22Rv1 (cell line): ENCODE data around the gene RSU1.

ENCODE experiments used
- H3K27ac ChIP-seq: fragments of 450-650 bp; 2 replicates; pipeline ENCODE4 v1.5.1; 2017
- CTCF ChIP-seq: fragments of 450-650 bp; IDR thresholded peaks from 2 replicates; pipeline ENCODE4 v1.5.1; 2017; ENCODE audit warnings: mild to moderate bottlenecking
- ZFX ChIP-seq: fragments of 450-650 bp; IDR thresholded peaks from 2 replicates; pipeline ENCODE4 v1.6.1; 2017; ENCODE audit warnings: antibody characterized with exemption, borderline replicate concordance

The RSU1 gene

DNA sequence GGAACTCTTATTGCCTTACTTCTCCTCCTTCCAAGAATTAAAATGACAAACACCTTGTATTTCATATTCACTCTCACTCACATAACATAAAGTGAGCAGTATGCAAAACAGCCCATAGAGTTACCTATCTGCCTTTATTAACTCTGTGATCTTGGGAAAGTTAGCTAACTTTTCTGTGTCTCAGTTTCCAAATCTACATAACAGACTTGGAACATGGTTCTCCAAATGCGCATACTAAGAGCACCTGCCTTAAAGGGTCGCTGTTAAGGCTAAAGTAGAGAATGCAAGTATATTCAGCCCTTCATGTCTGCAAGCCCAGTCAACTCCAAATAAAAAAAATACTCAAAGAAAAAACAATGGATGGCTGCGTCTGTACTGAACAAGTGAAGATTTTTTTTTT is 173.7 kb downstream of the RSU1 start:
- no peak for TF ChIP-seq CTCF
- TF ChIP-seq ZFX: no peak
- H3K27ac ChIP-seq: no peak overlapping the region

GRCh38 chr10:16640153-16640552 is 177.1 kb downstream of the RSU1 start:
- no peak overlapping the region for H3K27ac ChIP-seq
- TF ChIP-seq ZFX (no peak), CTCF (no peak)

DNA sequence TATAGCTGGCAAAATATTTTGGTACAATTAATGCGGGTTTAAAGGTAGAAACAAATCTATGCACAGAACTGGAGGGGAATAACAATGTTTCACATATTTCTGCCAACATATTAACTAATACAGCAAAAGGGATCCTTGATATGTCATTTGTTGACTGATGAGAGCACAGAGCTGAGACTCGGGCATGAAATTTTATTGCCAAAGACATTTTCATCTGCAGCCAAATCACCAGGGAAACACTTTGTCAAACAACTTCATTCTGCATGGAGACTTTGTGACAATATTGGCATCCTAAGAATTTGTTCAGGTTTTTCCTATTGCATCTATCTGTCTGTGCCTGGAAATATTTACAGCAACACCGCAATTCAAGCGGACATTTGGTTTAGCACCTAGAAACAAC is 177.8 kb downstream of the RSU1 start:
- no peak overlapping the region for H3K27ac ChIP-seq
- TF ChIP-seq CTCF (no peak), ZFX (no peak)

DNA sequence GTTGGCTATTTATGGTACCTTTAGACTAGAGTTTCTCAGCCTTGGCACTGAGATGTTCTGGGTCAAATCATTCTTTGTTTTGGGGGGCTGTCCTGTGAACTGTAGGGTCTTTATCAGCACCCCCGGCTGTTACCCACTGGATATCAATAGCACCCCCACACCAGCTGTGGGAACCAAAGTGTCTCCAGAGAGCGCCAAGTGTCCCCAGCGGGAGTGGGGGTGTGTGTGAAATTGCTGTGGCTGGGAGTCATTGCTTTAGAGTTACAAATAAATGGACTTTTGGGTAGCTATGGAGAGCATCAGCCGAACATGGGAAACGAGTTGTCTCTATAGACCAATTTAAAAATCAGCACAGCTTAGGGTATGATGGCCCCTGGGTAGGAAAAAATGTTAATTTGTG is 184.2 kb downstream of the RSU1 start:
- H3K27ac ChIP-seq: no peak overlapping the region
- TF ChIP-seq ZFX (no peak), CTCF (no peak)

GRCh38 chr10:16626697-16627096 is 190.5 kb downstream of the RSU1 start:
- TF ChIP-seq ZFX: no peak
- no peak for TF ChIP-seq CTCF
- H3K27ac ChIP-seq: no peak overlapping the region

DNA sequence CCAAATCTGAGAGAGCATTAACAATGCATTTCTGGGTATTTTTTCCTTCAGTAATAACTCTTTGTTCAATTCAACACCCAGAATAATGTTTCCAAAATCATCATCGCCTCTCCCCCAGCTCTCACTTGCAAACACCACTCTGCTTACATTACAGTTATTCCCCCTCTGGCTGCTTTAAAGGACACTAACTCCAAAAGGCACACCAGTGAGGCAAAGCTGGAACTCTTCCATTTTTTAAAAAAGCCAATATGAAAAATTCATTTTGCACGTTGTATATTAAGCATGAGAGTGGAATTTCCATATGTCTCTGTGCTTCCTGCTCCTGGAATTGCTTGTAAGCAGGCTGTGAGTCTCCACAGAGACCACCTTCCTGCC is 204.3 kb downstream of the RSU1 start:
- no peak overlapping the region for H3K27ac ChIP-seq
- TF ChIP-seq CTCF (no peak), ZFX (no peak)

- H3K27ac ChIP-seq: no peak overlapping the region
- TF ChIP-seq CTCF (no peak), ZFX (no peak)
Observed at GRCh38 chr10:16612115-16612980, 204.9 kb downstream of the RSU1 start.
